ES-I3 (cell line): ENCODE measurements around the gene FAM171A2.
"Not testable (repeated sequence)": the region's sequence is repeated elsewhere in the genome, so short reads cannot be mapped to it uniquely, and the experiment has no call there.

Source experiments
- H3K36me3 ChIP-seq: 2 replicates; pipeline ENCODE4 v1.6.1; 2013; ENCODE audit warnings: mild to moderate bottlenecking, low read length, control low read depth, moderate library complexity; ENCODE audit not compliant: insufficient read depth
- H3K4me1 ChIP-seq: 2 replicates; pipeline ENCODE4 v1.6.1; 2013; ENCODE audit warnings: mild to moderate bottlenecking, control low read depth, low read length; ENCODE audit not compliant: insufficient read depth
- H3K9ac ChIP-seq: 2 replicates; pipeline ENCODE4 v1.6.1; 2013; ENCODE audit warnings: low read depth, mild to moderate bottlenecking, low read length, moderate library complexity
- H3K9me3 ChIP-seq: 2 replicates; pipeline ENCODE4 v1.6.1; 2013; ENCODE audit warnings: mild to moderate bottlenecking, low read length, moderate library complexity; ENCODE audit not compliant: control insufficient read depth, insufficient read depth

Gene FAM171A2

GRCh38 chr17:44334315-44334714 is 29.3 kb downstream of the FAM171A2 start:
- no peaks in the 10 kb centered on the region for H3K9me3 ChIP-seq
- no peaks in the 10 kb centered on the region for H3K36me3 ChIP-seq
- H3K4me1 ChIP-seq: peaks cover 13% of the 10 kb centered on the region
- no peak overlapping the region for H3K9ac ChIP-seq

GRCh38 chr17:44333371-44333770 is 30.3 kb downstream of the FAM171A2 start:
- Histone ChIP-seq H3K9me3 (no peaks in the 10 kb centered on the region), H3K9ac (no peak overlapping the region), H3K36me3 (no peaks in the 10 kb centered on the region), H3K4me1 (peaks cover 11% of the 10 kb centered on the region)

DNA sequence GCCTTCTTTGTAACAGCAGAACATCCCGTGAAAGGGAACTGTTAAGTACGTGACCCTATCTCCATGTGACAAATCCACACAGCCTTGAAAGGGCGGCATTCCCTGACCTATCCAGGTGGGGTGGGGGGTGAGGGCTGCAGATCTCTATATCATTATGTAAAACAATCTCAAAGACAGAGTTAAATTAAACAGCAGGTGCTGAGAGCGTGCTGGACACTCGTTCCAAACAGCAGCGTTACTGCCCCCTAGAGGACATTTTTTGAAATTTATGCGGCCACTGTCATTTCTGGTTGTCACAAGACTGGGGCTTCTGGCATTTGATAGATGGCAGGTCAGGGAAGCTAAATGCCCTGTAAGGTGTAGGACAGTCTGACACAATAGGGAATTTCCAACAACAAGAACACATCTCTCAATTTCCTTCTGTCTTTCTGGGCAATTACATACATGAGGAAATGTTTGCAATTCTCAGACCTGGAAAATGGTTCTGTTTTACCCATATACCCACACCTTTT is 32.3 kb downstream of the FAM171A2 start:
- Histone ChIP-seq H3K9me3 (no peaks in the 10 kb centered on the region), H3K4me1 (peaks cover 9% of the 10 kb centered on the region; the same call in 1 of the 2 replicates), H3K9ac (no peak overlapping the region), H3K36me3 (no peaks in the 10 kb centered on the region)

DNA sequence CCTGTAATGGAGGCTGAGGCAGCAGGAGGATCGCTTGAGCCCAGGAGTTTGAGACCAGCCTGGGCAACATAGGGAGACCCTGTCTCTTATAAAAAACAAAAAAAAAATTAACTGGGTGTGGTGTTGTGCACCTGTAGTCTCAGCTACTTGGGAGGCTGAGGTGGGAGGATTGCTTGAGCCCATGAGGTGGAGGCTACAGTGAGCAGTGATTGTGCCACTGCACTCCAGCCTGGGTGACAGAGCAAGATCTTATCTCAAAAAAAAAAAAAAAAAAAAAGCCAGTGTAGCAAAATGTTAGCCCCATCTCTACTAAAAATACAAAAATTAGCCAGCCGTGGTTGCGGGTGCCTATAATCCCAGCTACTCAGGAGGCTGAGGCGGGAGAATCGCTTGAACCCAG is 33.4 kb downstream of the FAM171A2 start:
- not testable (repeated sequence) for H3K4me1 ChIP-seq, H3K9ac ChIP-seq, H3K9me3 ChIP-seq, H3K36me3 ChIP-seq

- H3K4me1 ChIP-seq, H3K36me3 ChIP-seq: not testable (repeated sequence)
Measured at GRCh38 chr17:44329516-44329915, 34.1 kb downstream of the FAM171A2 start.

DNA sequence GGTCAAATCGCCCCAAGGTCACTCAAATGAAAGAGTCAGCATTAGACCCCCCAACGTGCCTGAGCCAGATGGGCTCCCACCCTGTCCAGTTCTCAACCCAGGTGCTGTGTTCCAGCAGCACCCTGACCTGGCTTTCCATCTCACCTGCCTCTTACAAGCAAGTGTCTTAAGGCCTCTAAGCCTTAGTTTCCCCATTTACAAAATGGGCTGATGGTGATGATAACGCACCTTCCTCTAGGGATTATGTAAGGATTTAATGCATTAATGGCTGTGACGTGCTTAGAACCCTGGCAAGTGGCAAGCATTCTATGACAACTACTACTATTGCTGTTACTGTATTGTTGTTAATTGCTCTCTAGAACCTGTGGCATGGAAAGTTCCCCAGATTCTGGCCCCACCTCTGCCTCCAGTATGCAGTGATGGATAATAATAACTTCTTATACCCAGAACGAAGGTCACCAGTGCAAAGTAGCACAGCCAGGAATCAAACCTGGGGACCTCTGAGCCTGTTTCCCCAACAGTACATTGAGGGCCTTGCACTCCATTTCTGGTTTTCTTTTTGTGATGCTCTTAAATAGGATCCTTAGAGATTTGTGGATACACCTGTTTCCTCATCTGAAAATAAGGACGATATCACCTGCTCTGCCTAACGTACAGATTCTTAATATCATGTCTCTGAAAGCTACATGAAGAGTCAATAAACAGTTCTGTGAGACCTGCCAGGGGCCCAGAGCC is 35.8 kb downstream of the FAM171A2 start:
- Histone ChIP-seq H3K9ac (no peak overlapping the region), H3K36me3 (no peaks in the 10 kb centered on the region), H3K9me3 (no peaks in the 10 kb centered on the region), H3K4me1 (no peaks in the 10 kb centered on the region)

More at GRCh38 chr17:44329516-44329915, 34.1 kb downstream of the FAM171A2 start:
- not testable (repeated sequence) for H3K9me3 ChIP-seq, H3K9ac ChIP-seq

DNA sequence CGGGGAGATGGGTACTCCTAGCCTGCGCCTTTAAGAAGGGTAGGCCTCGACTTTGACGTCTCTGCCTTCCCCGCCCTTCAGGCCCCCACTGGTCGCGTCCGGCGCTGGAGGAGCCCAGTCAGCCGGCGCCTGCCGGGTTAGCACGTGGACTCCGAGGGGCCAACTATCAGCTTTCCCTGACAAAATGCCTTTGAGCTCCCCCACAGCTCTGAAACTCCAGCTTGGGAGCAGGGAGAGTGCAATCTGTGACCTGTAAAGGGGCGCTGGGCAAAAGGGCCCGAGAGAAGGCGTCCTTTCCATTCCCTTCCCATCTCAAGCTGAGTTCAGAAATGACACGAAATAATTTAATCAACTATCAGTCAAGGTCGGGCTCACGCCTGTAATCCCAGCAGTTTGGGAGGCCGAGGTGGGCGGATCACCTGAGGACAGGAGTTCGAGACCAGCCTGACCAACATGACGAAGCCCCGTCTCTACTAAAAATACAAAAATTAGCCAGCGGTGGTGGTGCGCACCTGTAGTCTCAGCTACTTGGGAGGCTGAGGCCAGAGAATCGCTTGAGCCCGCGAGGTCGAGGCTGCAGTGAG is 36.7 kb downstream of the FAM171A2 start:
- H3K9me3 ChIP-seq: no peaks in the 10 kb centered on the region
- no peaks in the 10 kb centered on the region for H3K4me1 ChIP-seq
- peaks cover 4% of the 10 kb centered on the region; the same call in 1 of the 2 replicates for H3K36me3 ChIP-seq
- H3K9ac ChIP-seq: peak overlapping the region; percentile 47; the same call in 1 of the 2 replicates

DNA sequence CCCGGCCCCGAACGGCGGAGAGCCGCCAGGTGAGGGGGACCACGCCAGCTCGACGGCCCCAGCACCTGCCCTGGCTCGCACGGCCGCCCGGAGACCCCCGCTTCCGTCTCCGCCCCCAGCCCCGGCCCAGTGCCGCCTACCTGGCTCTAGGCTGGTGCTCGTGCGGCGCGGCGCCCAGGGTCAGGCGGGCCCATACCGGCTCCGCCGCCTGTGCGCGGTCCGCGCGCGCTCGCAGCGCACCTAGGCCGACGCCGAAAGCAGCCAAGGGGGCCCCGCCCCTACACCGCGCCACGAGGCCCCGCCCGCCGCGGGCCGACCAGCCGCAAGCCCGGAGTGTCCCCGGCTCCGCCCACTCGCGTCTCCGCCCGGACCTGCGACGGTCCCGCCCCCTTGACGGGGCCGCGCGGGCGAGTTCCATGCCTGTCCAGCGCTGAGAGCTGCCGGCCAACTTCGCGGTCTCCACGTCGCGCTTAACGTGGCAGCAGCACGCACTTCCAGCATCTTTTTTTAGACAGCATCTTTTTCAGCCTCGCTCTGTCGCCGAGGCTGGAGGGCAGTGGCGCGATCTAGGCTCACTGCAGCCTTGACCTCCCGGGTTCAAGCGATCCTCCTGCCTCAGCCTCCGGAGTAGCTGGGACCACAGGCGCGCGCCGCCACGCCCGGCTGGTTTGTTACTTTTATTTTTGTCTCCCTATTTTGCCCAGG is 38.9 kb downstream of the FAM171A2 start, which contains the start of gene SLC25A39:
TSS of gene SLC25A39 (minus strand) at position 253 of the 705 bp plus-strand sequence. CDS start 1,261 bp downstream, outside the sequence.
- Histone ChIP-seq H3K9ac (peak within 1 kb of the TSS; percentile 94), H3K9me3 (no peaks in the 10 kb centered on the region), H3K36me3 (peaks cover 14% of the 10 kb centered on the region), H3K4me1 (no peaks in the 10 kb centered on the region)

- H3K4me1 ChIP-seq: no peaks in the 10 kb centered on the region
- H3K9me3 ChIP-seq: no peaks in the 10 kb centered on the region
- H3K9ac ChIP-seq: peak overlapping the region; percentile 94
- peaks cover 14% of the 10 kb centered on the region for H3K36me3 ChIP-seq
Measured at GRCh38 chr17:44324092-44324570, 39.5 kb downstream of the FAM171A2 start.

DNA sequence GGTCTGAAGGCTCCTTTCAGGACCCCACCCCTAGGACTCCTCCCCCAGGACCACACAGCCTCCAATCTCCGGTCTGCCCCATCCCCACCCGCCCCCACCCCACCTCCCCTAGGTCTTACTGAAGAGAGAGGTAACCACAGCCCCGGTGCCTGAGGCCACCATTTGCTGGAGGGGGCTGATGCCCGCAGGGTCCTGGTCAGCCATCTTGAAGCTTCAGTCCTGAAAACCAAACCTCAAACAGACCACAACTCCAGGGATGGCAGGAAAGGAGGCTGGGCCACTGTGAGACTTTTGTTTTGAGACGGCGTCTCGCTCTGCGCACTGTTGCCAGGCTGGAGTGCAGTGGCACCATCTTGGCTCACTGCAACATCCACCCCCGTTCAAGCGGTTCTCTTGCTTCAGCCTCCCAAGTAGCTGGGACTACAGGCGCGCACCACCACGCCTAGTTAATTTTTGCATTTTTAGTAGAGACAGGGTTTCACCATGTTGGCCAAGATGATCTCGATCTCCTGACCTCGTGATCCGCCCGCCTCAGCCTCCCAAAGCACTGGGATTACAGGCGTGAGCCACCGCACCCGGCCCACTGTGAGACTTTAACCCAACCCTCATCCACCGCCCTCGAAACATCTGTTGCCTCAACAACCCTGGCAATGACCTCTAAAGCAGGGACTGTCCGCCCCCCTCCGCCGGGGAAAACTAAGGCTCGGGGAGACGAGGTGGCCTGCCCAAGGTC is 40.1 kb downstream of the FAM171A2 start:
- Histone ChIP-seq H3K9ac (peak overlapping the region; percentile 94), H3K36me3 (peaks cover 14% of the 10 kb centered on the region), H3K9me3 (no peaks in the 10 kb centered on the region), H3K4me1 (no peaks in the 10 kb centered on the region; the same call in 1 of the 2 replicates)

- Histone ChIP-seq H3K36me3 (peaks cover 14% of the 10 kb centered on the region), H3K9me3 (no peaks in the 10 kb centered on the region), H3K9ac (no peak overlapping the region), H3K4me1 (no peaks in the 10 kb centered on the region; the same call in 1 of the 2 replicates)
Measured at GRCh38 chr17:44322236-44322895, 41.3 kb downstream of the FAM171A2 start.

- Histone ChIP-seq H3K9ac (no peak overlapping the region), H3K36me3 (peaks cover 14% of the 10 kb centered on the region), H3K9me3 (no peaks in the 10 kb centered on the region), H3K4me1 (no peaks in the 10 kb centered on the region; the same call in 1 of the 2 replicates)
Measured at GRCh38 chr17:44321246-44322120, 42.2 kb downstream of the FAM171A2 start.

- H3K36me3 ChIP-seq: peaks cover 14% of the 10 kb centered on the region
- H3K9me3 ChIP-seq: no peaks in the 10 kb centered on the region
- no peaks in the 10 kb centered on the region; the same call in 1 of the 2 replicates for H3K4me1 ChIP-seq
- no peak overlapping the region for H3K9ac ChIP-seq
Measured at GRCh38 chr17:44320066-44320465, 43.6 kb downstream of the FAM171A2 start.
